ACHN (cell line): ENCODE measurements around the gene ARHGAP26.
A peak's percentile ranks its signal among the peaks of the same experiment; 100 is the strongest.

Experiments
- DNase-seq: peaks from one replicate; pipeline ENCODE4 v3.0.0-alpha.2; 2015
- in situ Hi-C: cut with HindIII; loops from 2 replicates; pipeline ENCODE4 v1.10.0; 2017; ENCODE audit warnings: low sequenced_read_pairs, low pct_ligation_motif_present, low pct_unique_long_range_greater_than_20kb

Gene ARHGAP26

GRCh38 chr5:142777099-142777498, 6.9 kb downstream of the ARHGAP26 start:
- no peak for DNase-seq
- in situ Hi-C loops, result no loop called here

- in situ Hi-C loops, result no loop called here
- DNase-seq, result no peak
Measured at GRCh38 chr5:142777850-142778249, 7.7 kb downstream of the ARHGAP26 start.

GRCh38 chr5:142779163-142779840, 9.1 kb downstream of the ARHGAP26 start:
- in situ Hi-C loops, result no loop called here
- DNase-seq, result peak; percentile 10

GRCh38 chr5:142780871-142781270, 10.7 kb downstream of the ARHGAP26 start:
- no peak for DNase-seq
- in situ Hi-C loops, result no loop called here

GRCh38 chr5:142782976-142783530, 12.9 kb downstream of the ARHGAP26 start:
- no peak for DNase-seq

GRCh38 chr5:142783601-142784341, 13.6 kb downstream of the ARHGAP26 start:
- in situ Hi-C loops, result no loop called here
- no peak for DNase-seq

More at GRCh38 chr5:142782976-142783530, 12.9 kb downstream of the ARHGAP26 start:
- in situ Hi-C loops, result no loop called here

GRCh38 chr5:142784401-142784955, 14.3 kb downstream of the ARHGAP26 start:
- DNase-seq, result no peak
- in situ Hi-C loops, result no loop called here

- DNase-seq, result peak; percentile 16
- in situ Hi-C loops, result no loop called here
Measured at GRCh38 chr5:142785206-142785605, 15.0 kb downstream of the ARHGAP26 start.

- in situ Hi-C loops, result no loop called here
- no peak for DNase-seq
Measured at GRCh38 chr5:142789206-142789605, 19.0 kb downstream of the ARHGAP26 start.

- in situ Hi-C loops, result no loop called here
Measured at GRCh38 chr5:142792012-142792864, 22.1 kb downstream of the ARHGAP26 start.

GRCh38 chr5:142792865-142793232, 22.7 kb downstream of the ARHGAP26 start:
- in situ Hi-C loops, result no loop called here
- DNase-seq, result no peak

More at GRCh38 chr5:142792012-142792864, 22.1 kb downstream of the ARHGAP26 start:
- DNase-seq, result no peak

GRCh38 chr5:142794537-142794936, 24.4 kb downstream of the ARHGAP26 start:
- in situ Hi-C loops, result no loop called here
- no peak for DNase-seq

- DNase-seq, result no peak
- in situ Hi-C loops, result no loop called here
Measured at GRCh38 chr5:142795251-142795650, 25.1 kb downstream of the ARHGAP26 start.

- no peak for DNase-seq
- in situ Hi-C loops, result no loop called here
Measured at GRCh38 chr5:142796492-142797109, 26.4 kb downstream of the ARHGAP26 start.

- in situ Hi-C loops, result no loop called here
- DNase-seq, result no peak
Measured at GRCh38 chr5:142797420-142797819, 27.2 kb downstream of the ARHGAP26 start.

GRCh38 chr5:142798099-142798770, 28.1 kb downstream of the ARHGAP26 start:
- no peak for DNase-seq
- in situ Hi-C loops, result no loop called here

- in situ Hi-C loops, result no loop called here
- no peak for DNase-seq
Measured at GRCh38 chr5:142800776-142801494, 30.8 kb downstream of the ARHGAP26 start.
